ENCODE measurements around the gene HBB. TPM values are rescaled to one million over a fixed set of nuclear protein-coding genes. Genes with fewer than 3 reads are reported as not detected.

HBB gene
- total RNA-seq (ENCODE audit: low replicate concordance) = not detected in 2 replicates

DNA sequence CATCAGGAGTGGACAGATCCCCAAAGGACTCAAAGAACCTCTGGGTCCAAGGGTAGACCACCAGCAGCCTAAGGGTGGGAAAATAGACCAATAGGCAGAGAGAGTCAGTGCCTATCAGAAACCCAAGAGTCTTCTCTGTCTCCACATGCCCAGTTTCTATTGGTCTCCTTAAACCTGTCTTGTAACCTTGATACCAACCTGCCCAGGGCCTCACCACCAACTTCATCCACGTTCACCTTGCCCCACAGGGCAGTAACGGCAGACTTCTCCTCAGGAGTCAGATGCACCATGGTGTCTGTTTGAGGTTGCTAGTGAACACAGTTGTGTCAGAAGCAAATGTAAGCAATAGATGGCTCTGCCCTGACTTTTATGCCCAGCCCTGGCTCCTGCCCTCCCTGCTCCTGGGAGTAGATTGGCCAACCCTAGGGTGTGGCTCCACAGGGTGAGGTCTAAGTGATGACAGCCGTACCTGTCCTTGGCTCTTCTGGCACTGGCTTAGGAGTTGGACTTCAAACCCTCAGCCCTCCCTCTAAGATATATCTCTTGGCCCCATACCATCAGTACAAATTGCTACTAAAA is at the start of gene HBB:
HBB (minus strand) TSS at position 340 of the 579 bp plus-strand sequence; CDS start at position 290, 50 bp downstream.
- Mint-ChIP-seq H3K4me1 (no peaks in the 10 kb centered on the region), H3K27me3 (ENCODE audit: insufficient read depth, low read depth) (peaks cover 3% of the 10 kb centered on the region), H3K4me3 (no peak within 1 kb of the TSS), H3K27ac (no peak within 1 kb of the TSS), H3K9me3 (no peaks in the 10 kb centered on the region), H3K36me3 (no peaks in the 10 kb centered on the region)
- H3K9me3 ChIP-seq (ENCODE audit: low read depth) = no peaks in the 10 kb centered on the region
- no peak within 1 kb of the TSS for H2AFZ ChIP-seq (replicated peaks)
- no peak for DNase-seq (ENCODE audit: low spot score)
- no peaks in the 10 kb centered on the region for H4K20me1 ChIP-seq (ENCODE audit: low read depth)
- H3K9ac ChIP-seq = no peak within 1 kb of the TSS
- no peak within 1 kb of the TSS for H3K27ac ChIP-seq
- no peaks in the 10 kb centered on the region for H3K4me1 ChIP-seq
- TF ChIP-seq, protein P1, sequence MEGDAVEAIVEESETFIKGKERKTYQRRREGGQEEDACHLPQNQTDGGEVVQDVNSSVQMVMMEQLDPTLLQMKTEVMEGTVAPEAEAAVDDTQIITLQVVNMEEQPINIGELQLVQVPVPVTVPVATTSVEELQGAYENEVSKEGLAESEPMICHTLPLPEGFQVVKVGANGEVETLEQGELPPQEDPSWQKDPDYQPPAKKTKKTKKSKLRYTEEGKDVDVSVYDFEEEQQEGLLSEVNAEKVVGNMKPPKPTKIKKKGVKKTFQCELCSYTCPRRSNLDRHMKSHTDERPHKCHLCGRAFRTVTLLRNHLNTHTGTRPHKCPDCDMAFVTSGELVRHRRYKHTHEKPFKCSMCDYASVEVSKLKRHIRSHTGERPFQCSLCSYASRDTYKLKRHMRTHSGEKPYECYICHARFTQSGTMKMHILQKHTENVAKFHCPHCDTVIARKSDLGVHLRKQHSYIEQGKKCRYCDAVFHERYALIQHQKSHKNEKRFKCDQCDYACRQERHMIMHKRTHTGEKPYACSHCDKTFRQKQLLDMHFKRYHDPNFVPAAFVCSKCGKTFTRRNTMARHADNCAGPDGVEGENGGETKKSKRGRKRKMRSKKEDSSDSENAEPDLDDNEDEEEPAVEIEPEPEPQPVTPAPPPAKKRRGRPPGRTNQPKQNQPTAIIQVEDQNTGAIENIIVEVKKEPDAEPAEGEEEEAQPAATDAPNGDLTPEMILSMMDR (IDR thresholded peaks at IDR 0.05) = no peak
- TF ChIP-seq EZH2phosphoT487 (IDR thresholded peaks at IDR 0.05) (no peak), EZH2 (IDR thresholded peaks at IDR 0.05) (no peak)
- H3K4me3 ChIP-seq = no peak within 1 kb of the TSS
- no peaks in the 10 kb centered on the region for H3K27me3 ChIP-seq
- H3F3A ChIP-seq (ENCODE audit: low read depth) = no peaks in the 10 kb centered on the region
- H3K4me2 ChIP-seq = no peak within 1 kb of the TSS
- H3K79me2 ChIP-seq (ENCODE audit: low read depth) = no peaks in the 10 kb centered on the region
- no peaks in the 10 kb centered on the region for H3K36me3 ChIP-seq

DNA sequence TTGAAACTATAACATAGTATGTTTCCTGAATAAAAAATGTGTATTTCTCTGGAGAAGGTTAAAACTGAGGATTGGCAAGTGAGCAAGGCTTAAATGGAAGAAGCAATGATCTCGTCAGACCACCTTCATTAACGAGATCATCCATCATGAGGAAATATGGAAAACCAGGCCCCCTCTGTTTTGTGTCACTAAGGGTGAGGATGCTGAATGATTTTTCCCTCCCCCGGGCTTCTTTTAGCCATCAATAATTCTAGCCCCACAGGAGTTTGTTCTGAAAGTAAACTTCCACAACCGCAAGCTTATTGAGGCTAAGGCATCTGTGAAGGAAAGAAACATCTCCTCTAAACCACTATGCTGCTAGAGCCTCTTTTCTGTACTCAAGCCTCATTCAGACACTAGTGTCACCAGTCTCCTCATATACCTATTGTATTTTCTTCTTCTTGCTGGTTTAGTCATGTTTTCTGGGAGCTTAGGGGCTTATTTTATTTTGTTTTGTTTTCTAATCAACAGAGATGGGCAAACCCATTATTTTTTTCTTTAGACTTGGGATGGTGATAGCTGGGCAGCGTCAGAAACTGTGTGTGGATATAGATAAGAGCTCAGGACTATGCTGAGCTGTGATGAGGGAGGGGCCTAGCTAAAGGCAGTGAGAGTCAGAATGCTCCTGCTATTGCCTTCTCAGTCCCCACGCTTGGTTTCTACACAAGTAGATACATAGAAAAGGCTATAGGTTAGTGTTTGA is 48.7 kb upstream of the HBB start:
- Histone ChIP-seq H3K4me1 (peaks cover 7% of the 10 kb centered on the region), H3K9ac (no peak overlapping the region), H3K36me3 (no peaks in the 10 kb centered on the region), H3K4me3 (no peak overlapping the region), H3K4me2 (no peak overlapping the region), H2AFZ (replicated peaks) (no peak overlapping the region), H3K79me2 (ENCODE audit: low read depth) (no peaks in the 10 kb centered on the region), H3K9me3 (ENCODE audit: low read depth) (no peaks in the 10 kb centered on the region), H3K27ac (no peak overlapping the region), H3K27me3 (no peaks in the 10 kb centered on the region), H4K20me1 (ENCODE audit: low read depth) (no peaks in the 10 kb centered on the region), H3F3A (ENCODE audit: low read depth) (no peaks in the 10 kb centered on the region)
- Mint-ChIP-seq H3K4me1 (peaks cover 4% of the 10 kb centered on the region), H3K9me3 (no peaks in the 10 kb centered on the region), H3K27me3 (ENCODE audit: insufficient read depth, low read depth) (no peaks in the 10 kb centered on the region), H3K4me3 (no peak overlapping the region), H3K27ac (no peak overlapping the region), H3K36me3 (no peaks in the 10 kb centered on the region)
- DNase-seq (ENCODE audit: low spot score) = no peak
- no peak for TF ChIP-seq EZH2 (IDR thresholded peaks at IDR 0.05)

DNA sequence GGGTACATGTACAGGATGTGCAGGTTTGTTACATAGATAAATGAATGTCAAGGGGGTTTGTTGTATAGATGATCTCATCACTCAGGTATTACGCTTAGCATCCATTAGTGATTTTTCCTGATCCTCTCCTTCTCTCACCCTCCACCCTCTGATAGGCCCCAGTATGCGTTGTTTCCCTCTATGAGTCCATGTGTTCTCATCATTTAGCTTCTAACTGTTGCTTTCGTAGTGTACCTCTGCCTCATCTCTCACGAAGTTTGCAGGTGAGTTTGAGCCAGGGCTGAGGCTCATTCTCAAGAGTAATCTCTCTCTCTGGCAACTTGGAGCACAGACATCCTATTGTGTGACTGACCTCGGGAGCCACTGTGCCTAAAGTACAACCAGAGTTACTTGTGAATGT is 47.5 kb upstream of the HBB start:
- H3K4me3 ChIP-seq = no peak overlapping the region
- H3K79me2 ChIP-seq (ENCODE audit: low read depth) = no peaks in the 10 kb centered on the region
- no peak for DNase-seq (ENCODE audit: low spot score)
- H3K9me3 Mint-ChIP-seq = no peaks in the 10 kb centered on the region
- H3K27ac ChIP-seq = no peak overlapping the region
- no peak overlapping the region for H3K4me2 ChIP-seq
- H2AFZ ChIP-seq (replicated peaks) = no peak overlapping the region
- H3K4me1 Mint-ChIP-seq = peaks cover 3% of the 10 kb centered on the region
- no peaks in the 10 kb centered on the region for H3F3A ChIP-seq (ENCODE audit: low read depth)
- no peaks in the 10 kb centered on the region for H3K36me3 Mint-ChIP-seq
- H3K27me3 ChIP-seq = no peaks in the 10 kb centered on the region
- no peaks in the 10 kb centered on the region for H3K9me3 ChIP-seq (ENCODE audit: low read depth)
- no peaks in the 10 kb centered on the region for H3K36me3 ChIP-seq
- no peak overlapping the region for H3K9ac ChIP-seq
- no peak overlapping the region for H3K27ac Mint-ChIP-seq
- no peaks in the 10 kb centered on the region for H4K20me1 ChIP-seq (ENCODE audit: low read depth)
- TF ChIP-seq, protein P1 (IDR thresholded peaks at IDR 0.05) = no peak
- peaks cover 9% of the 10 kb centered on the region for H3K4me1 ChIP-seq
- H3K4me3 Mint-ChIP-seq = no peak overlapping the region
- H3K27me3 Mint-ChIP-seq (ENCODE audit: insufficient read depth, low read depth) = no peaks in the 10 kb centered on the region

DNA sequence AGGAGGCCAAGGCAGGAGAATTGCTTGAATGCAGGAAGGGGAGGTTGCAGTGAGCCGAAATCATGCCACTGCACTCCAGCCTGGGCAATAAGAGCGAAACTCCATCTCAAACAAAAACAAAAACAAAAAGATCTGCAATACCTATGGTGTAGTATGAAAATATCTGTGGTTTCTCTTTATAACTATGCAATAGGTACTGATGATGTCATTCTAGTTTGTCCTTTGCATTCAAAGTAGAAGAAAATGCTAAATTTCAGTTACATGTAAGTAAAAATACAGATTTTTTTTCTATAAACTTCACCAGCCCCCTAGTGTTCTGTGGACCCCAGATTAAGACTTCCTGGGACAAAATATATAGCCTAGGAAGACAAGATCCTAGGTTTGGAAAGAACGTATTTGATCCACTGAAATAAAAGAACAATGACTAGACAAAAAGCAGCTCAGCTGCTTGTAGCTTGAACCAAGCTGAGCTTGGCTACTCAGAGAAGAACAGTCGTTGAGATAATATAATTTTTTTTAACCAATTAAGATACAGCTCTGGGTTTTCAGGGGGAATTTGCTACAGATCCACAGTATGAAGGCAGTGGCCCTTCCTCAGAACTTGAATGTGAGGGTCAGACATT is 45.6 kb upstream of the HBB start:
- Mint-ChIP-seq H3K27me3 (ENCODE audit: insufficient read depth, low read depth) (peaks cover 8% of the 10 kb centered on the region), H3K36me3 (no peaks in the 10 kb centered on the region), H3K4me1 (peaks cover 3% of the 10 kb centered on the region), H3K4me3 (no peak overlapping the region), H3K9me3 (no peaks in the 10 kb centered on the region), H3K27ac (no peak overlapping the region)
- Histone ChIP-seq H3K36me3 (no peaks in the 10 kb centered on the region), H3K79me2 (ENCODE audit: low read depth) (no peaks in the 10 kb centered on the region), H2AFZ (replicated peaks) (no peak overlapping the region), H3K9ac (no peak overlapping the region), H4K20me1 (ENCODE audit: low read depth) (no peaks in the 10 kb centered on the region), H3K27ac (no peak overlapping the region), H3K9me3 (ENCODE audit: low read depth) (no peaks in the 10 kb centered on the region), H3K4me1 (peaks cover 9% of the 10 kb centered on the region), H3F3A (ENCODE audit: low read depth) (no peaks in the 10 kb centered on the region), H3K27me3 (no peaks in the 10 kb centered on the region), H3K4me3 (no peak overlapping the region), H3K4me2 (no peak overlapping the region)
- DNase-seq (ENCODE audit: low spot score) = no peak
- TF ChIP-seq EZH2phosphoT487 (IDR thresholded peaks at IDR 0.05) (no peak), EZH2 (IDR thresholded peaks at IDR 0.05) (no peak)
- TF ChIP-seq, protein P1 (IDR thresholded peaks at IDR 0.05) = no peak

Measured in neural progenitor cell (in vitro differentiated cells).